H1 (cell line): ENCODE results near the gene ING5.

Source experiments
- BCL11A ChIP-seq, 2 experiments: IDR thresholded peaks; one replicate each; pipeline ENCODE4 v1.6.1; 2011; ENCODE audit warnings: low read depth in 2 of 2, low read length in 2 of 2, mild to moderate bottlenecking in 2 of 2
- CBX8 ChIP-seq: fragments of 300-800, 300-1000 bp; sonication (generic); IDR thresholded peaks from 2 replicates; pipeline ENCODE4 v1.7.1; 2016; ENCODE audit warnings: low read depth, low read length, borderline replicate concordance
- CHD2 ChIP-seq: IDR thresholded peaks from 2 replicates; pipeline ENCODE4 v1.6.1; 2012; ENCODE audit warnings: low read length, improper control_type of control experiment
- EP300 ChIP-seq, 2 experiments: IDR thresholded peaks; 1 replicate in 1 of 2; 2 replicates in 1 of 2; pipeline ENCODE4 v1.6.1; 2011 to 2012; ENCODE audit warnings: low read depth in 2 of 2, low read length in 2 of 2, mild to moderate bottlenecking in 2 of 2, borderline replicate concordance in 1 of 2, inconsistent platforms in 1 of 2, moderate library complexity in 1 of 2
- FOSL1 ChIP-seq: IDR thresholded peaks from 2 replicates; pipeline ENCODE4 v1.6.1; 2011; ENCODE audit warnings: mild to moderate bottlenecking, low read depth, low read length, moderate library complexity; ENCODE audit not compliant: insufficient read depth
- JUN ChIP-seq: IDR thresholded peaks from 2 replicates; pipeline ENCODE4 v1.6.1; 2011; ENCODE audit warnings: low read depth, mild to moderate bottlenecking, improper control_type of control experiment, low read length
- MAFK ChIP-seq: IDR thresholded peaks from 2 replicates; pipeline ENCODE4 v1.6.1; 2012; ENCODE audit warnings: low read depth, mild to moderate bottlenecking, improper control_type of control experiment, low read length
- POLR2AphosphoS5 ChIP-seq: IDR thresholded peaks from 2 replicates; pipeline ENCODE4 v1.6.1; 2011; ENCODE audit warnings: low read depth, low read length
- SUZ12 ChIP-seq: fragments of 200-600 bp; sonication (generic); IDR thresholded peaks from 2 replicates; pipeline ENCODE4 v1.6.1; 2012; ENCODE audit warnings: mild to moderate bottlenecking, inconsistent platforms, low read length, moderate library complexity, mixed read lengths
- TAF1 ChIP-seq: IDR thresholded peaks from 2 replicates; pipeline ENCODE4 v1.6.1; 2011; ENCODE audit warnings: mild to moderate bottlenecking, low read depth, low read length
- ZNF274 ChIP-seq: IDR thresholded peaks from 2 replicates; pipeline ENCODE4 v1.7.0; 2012; ENCODE audit warnings: low read length, borderline replicate concordance; ENCODE audit errors: extremely low read depth
- TF ChIP-seq, protein P1 (sequence below), 3 experiments: IDR thresholded peaks; 1 replicate in 2 of 3; 2 replicates in 1 of 3; pipeline versions ENCODE4 v1.5.1 to v1.6.1; 2011; ENCODE audit warnings: low read length in 3 of 3, mild to moderate bottlenecking in 3 of 3, inconsistent platforms in 2 of 3, low read depth in 1 of 3, moderate library complexity in 1 of 3; ENCODE audit not compliant: insufficient read depth in 1 of 3; ENCODE audit errors: control extremely low read depth in 1 of 3
- TF ChIP-seq, protein P2 (sequence below): IDR thresholded peaks from 2 replicates; pipeline ENCODE4 v1.6.1; 2012; ENCODE audit warnings: inconsistent platforms
- TF ChIP-seq, protein P3 (sequence below): IDR thresholded peaks from 2 replicates; pipeline ENCODE4 v1.6.1; 2011; ENCODE audit warnings: low read length, improper control_type of control experiment

DNA sequence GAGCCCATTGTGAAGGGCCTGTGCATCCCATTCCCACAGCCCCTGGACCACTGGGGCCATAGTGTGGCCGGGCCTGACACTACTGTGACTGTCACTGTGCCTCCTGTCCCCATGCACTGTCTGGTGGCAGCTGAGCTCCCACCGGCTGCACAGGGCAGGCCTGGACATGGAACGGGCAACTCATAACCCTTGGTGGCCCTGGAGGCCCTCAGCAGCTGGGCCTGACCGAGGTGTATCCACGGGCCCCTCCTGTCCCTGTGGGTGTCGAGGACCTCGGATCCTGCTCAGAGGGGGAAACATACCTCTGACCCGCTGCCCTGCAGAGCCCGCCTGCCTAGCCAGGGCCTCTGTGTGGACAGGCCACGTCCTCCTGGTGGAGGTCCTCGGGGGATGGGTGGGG is 67.0 kb downstream of the ING5 start:
- TF ChIP-seq, protein P1, sequence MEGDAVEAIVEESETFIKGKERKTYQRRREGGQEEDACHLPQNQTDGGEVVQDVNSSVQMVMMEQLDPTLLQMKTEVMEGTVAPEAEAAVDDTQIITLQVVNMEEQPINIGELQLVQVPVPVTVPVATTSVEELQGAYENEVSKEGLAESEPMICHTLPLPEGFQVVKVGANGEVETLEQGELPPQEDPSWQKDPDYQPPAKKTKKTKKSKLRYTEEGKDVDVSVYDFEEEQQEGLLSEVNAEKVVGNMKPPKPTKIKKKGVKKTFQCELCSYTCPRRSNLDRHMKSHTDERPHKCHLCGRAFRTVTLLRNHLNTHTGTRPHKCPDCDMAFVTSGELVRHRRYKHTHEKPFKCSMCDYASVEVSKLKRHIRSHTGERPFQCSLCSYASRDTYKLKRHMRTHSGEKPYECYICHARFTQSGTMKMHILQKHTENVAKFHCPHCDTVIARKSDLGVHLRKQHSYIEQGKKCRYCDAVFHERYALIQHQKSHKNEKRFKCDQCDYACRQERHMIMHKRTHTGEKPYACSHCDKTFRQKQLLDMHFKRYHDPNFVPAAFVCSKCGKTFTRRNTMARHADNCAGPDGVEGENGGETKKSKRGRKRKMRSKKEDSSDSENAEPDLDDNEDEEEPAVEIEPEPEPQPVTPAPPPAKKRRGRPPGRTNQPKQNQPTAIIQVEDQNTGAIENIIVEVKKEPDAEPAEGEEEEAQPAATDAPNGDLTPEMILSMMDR (IDR thresholded peaks at IDR 0.05; ENCODE audit: control extremely low read depth in 1 of 3, insufficient read depth in 1 of 3, low read depth in 1 of 3, low read length in 3 of 3): no peak
- TF ChIP-seq CBX8 (no peak), SUZ12 (no peak), MAFK (no peak), TAF1 (no peak), POLR2AphosphoS5 (no peak), JUN (no peak), CHD2 (no peak), EP300 (IDR thresholded peaks at IDR 0.05; ENCODE audit: borderline replicate concordance in 1 of 2, low read depth in 2 of 2, low read length in 2 of 2) (no peak), FOSL1 (no peak), ZNF274 (no peak), BCL11A (IDR thresholded peaks at IDR 0.05; ENCODE audit: low read depth in 2 of 2, low read length in 2 of 2) (no peak)
- TF ChIP-seq, protein P2, sequence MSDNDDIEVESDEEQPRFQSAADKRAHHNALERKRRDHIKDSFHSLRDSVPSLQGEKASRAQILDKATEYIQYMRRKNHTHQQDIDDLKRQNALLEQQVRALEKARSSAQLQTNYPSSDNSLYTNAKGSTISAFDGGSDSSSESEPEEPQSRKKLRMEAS: no peak
- TF ChIP-seq, protein P3, sequence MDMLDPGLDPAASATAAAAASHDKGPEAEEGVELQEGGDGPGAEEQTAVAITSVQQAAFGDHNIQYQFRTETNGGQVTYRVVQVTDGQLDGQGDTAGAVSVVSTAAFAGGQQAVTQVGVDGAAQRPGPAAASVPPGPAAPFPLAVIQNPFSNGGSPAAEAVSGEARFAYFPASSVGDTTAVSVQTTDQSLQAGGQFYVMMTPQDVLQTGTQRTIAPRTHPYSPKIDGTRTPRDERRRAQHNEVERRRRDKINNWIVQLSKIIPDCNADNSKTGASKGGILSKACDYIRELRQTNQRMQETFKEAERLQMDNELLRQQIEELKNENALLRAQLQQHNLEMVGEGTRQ: no peak
